HL-60/S4 (cell line): ENCODE measurements around the gene ZNF827.

Experiments used
- in situ Hi-C: fragments of 300-500 bp; cut with MboI; formaldehyde crosslinking; loops from 2 replicates; pipeline ENCODE4 v1.14.3; 2022; ENCODE audit warnings: low sequenced_read_pairs

Gene ZNF827

DNA sequence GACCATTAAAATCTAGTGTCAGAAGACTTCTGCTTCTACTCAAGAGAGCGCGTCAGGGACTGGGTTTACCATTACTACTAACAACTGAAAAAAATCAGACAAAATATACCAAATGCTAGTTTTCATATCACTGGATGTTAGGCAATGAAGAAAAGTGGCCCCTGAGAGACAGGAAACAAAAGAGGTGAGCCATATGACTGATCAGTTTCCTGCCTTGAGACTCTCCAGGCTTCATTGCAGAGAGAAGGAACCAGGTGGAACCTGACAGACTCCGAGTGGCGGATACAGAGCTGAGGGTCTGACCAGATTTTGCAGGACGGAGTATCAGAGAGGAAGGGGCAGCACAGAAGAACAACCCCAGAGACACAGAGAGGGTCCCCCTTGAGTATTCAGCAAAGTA lies 172.3 kb downstream of the ZNF827 start:
- in situ Hi-C loops: no loop called here

DNA sequence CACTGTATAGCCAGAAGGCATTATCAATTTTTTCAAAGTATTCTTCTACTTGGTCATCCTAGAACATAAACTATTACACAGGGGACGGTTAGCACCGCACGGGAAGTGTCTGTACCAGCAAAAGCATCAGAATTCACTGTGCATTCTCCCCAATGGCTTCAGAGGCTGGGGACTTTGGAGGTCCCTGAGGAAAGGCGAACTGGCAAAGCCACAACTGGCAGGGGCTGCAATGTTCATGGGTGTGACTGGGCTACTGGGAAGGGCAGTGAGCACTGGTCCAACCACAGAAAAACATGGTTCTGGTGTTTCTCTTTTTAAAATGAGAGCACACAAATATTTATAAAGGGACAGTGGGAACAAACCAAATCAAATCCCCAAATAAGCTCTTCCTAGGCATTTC lies 175.2 kb downstream of the ZNF827 start:
- in situ Hi-C loops: no loop called here

DNA sequence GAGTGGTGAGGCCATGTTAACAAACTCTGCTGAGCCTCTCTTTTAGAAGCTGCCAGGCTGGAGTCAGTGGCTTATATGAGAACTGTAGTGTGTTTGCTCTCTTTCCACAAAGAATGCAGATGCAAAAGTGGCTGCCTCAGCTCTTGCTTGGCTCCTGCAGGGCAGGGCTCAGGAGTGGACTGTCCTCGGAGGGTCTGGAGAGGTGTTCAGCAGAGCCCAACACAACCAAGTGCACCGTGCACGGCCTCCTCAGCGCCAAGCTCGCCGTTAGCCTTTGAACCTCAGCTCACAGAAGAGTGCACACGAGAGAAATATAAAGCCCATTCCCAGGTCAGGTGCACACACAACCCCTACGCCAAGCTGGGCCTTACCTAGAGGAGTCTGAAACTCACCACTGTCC lies 175.9 kb downstream of the ZNF827 start:
- in situ Hi-C loops: no loop called here

DNA sequence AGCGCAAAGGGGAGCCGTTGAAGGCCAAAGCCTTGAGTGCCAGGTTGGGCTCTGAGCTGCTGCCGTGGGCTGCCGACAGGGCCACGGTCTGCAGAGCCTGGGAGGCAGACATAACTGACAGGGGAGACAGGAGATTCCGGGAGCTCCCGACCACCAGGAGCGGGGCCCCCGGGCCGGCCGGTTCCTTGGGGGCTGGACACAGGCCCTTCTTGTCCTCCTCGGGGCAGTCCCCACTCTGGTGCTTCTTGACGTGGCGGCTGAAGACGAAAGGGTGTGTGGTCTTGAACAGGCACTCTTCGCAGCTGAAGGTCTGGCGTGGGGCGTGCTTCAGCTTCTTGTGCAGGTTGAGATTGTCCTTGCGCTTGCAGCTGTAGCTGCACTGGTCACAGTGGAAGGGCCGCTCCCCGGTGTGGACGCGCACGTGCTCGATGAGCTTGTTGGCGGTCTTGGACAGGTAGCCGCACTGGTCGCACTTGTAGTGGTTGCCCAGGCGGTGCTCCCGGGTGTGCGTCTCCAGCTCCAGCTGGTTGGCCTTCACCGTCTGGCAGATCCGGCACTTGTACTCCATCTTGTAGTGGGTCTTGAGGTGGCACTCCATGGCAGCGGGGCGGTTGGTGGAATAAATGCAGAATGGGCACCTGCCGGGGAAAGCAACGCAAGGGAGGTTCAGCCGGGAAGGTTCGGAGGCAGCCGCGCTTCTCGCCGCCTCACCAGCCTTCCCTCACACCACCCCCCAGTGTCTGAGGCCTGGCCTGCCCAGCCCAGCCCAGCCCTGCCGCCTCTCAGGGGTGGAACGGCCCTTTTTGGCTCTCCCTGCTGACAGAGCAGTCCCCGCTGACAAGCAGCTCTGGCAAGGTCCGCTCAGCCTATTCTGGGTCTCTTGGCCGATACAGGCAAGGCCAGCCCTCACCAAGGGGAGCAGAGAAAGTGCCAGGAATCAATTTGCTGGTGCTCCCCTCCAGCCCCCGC lies 177.4 kb downstream of the ZNF827 start:
- in situ Hi-C loops: no loop called here

DNA sequence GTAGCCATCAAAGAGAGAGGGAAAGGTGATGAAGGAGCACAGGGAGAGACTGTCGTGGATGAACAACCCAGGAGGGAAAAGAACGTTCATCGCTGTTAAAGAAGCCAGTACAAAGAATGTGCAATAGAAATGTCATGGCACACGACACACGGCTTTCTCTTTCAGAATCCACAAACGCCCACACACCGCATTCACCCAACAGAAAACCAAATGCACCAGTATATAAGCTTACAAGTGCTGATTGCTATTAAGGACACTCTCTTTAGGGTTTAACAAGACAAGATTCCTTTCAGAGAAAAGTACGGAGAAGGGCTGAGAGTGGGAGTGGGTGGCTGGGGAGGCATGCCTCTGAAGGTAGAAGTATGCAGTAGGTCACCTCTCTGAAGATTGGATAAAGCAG lies 178.4 kb downstream of the ZNF827 start:
- in situ Hi-C loops: no loop called here

DNA sequence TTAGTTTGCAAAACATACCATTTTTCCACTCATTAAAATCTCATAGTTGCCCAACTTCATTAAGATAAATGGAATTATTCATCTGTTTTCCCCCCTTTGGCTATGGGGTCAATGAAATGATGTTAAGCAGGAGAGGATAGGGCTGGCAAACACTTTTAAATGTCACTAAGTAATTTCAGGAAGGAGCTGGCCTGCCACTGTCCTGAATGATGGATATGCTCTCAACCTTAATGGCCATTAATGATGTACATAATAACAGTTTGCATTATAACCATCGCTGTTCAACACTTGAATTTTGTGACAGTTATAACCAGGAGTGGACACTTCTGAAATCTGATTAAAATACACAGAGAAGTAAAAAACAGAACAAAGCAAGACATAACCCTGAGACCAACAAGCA lies 181.4 kb downstream of the ZNF827 start:
- in situ Hi-C loops: no loop called here

DNA sequence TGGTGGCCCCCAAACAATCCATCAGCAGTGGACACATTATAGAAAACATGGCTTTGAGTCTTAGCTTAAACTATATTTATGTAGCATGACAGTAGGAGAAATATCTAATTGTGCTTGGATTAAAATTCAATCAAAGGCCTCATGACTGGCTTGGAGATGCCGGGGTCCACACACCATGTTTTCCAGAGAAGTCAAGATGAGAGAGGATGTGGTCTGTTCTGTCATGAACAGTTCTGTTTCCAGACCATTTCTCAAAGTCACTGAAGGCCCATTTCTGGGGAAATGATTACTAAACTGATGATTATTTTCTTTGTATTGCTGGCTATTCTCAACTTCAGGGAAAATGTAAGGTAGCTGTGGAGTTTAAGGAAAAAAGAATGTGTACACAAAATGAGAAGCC lies 182.4 kb downstream of the ZNF827 start:
- in situ Hi-C loops: no loop called here

DNA sequence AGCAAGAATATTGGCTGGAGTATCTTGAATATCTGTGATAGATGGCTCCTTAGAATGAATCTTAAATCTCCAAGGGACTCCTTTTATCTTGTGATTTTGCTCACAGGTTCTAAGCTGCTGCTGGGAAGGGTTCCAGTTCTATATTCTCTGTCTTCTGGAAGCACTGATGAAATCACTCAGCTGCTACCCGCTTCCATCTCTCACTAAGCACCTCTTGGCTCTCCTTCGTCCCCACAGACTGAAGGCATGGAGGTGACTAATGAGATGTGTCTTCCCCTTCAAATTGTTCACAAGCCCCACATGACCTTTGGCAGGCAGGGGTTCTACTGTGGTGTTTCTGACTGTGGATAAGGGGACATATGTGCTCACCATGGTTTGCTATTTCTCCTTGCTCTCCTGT lies 182.8 kb downstream of the ZNF827 start:
- in situ Hi-C loops: no loop called here

DNA sequence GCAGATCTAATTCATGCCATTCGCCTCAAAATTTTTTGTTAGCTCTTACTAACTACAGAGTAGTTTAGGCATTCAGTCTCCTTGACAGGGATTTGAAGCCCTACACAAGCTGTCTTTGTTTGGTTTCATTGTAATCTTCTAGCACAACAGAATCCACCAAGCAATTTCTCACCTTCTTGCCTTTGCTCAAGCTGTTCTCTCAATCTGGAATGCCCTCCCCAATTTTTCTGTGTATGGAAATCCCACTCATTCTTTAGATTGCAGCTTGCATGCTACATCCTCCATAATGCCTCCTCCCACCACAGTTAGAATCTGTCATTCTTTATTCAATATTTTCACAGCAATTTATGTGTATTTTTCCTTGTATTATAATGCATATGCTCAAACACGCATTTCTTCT lies 195.0 kb downstream of the ZNF827 start:
- in situ Hi-C loops: no loop called here

DNA sequence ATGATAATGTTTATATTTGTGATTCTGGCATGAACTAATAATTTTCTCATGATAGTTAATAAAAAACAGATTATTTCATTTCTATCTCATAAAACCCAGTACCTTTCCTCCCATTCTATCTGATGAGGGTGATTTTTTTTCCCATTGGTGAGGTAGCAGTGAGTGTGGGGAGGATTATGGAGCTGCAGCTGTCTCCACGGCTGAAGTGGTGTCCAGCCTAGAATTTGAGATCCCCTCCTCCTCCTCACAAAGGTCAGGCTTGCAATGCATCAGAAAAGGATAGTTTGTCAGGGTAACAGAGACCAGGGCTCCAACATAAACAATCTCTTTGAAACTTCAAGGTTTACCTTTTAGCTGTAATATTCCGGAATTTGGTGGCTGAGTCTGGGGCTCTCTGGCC lies 197.8 kb downstream of the ZNF827 start:
- in situ Hi-C loops: no loop called here

DNA sequence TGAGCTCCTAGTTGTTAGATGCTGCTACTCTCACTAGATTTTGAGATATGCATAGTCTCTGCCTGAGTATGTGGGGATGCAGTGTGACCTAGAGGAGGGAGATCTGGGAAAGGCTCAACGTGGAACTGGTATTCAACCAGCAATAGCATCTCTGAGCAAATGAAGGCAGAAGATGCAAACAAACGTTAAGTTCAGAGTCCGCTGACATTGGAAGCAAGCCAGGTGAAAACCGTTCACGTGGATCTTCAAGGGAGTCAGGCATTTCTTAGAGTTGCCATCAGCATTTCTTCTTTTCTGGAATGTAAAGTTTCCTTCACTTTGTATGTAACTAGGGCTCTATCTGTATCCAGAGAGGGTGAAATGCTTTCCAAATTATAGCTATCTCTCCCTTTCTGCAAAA lies 198.8 kb downstream of the ZNF827 start:
- in situ Hi-C loops: no loop called here

DNA sequence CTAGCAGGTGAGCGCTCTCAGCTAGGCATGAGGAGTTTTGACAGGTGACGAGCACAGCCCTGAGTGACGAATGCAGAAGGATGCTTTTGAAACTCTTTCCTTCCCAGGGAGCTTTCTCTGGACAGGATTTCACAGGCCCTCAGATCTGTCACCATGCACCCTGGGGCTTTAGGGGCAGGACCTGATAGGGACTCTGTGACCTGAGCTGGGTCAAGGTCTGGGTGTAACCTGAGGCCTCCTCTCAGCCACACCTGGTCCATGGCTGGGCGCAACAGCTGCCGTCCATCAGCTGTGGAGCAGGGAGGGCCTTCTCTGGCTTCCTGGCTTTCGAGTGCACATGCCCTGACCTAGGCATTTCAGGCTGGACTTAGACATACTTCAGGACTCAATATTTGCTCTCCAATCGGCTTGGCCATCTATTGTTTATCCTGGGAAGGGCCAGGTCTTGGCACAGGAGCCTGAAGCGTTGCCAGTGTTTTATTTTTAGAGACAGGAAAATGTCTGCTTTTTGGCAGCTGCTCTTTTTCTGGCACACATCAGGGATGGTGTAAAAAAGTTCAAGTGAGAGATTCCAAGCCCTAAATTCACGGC lies 202.3 kb downstream of the ZNF827 start:
- in situ Hi-C loops: no loop called here

DNA sequence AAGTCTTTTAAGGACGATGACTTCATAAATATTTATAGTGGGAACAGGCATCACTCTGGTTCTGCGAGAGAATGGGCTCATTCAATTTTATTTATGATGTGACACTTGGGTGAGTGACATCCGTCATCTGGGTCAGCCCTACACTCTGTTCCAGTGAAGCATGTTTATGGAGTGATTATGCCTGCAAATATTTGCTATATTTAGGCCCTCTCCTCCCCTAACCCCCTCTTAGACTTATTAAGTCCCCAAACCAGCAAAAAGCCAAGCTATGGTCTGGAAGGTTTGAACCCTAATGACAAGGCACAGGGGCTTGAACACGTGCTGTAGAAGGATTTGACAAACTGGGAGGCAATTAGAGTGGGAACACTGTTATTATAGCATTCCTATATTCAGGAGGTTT lies 202.8 kb downstream of the ZNF827 start:
- in situ Hi-C loops: no loop called here

DNA sequence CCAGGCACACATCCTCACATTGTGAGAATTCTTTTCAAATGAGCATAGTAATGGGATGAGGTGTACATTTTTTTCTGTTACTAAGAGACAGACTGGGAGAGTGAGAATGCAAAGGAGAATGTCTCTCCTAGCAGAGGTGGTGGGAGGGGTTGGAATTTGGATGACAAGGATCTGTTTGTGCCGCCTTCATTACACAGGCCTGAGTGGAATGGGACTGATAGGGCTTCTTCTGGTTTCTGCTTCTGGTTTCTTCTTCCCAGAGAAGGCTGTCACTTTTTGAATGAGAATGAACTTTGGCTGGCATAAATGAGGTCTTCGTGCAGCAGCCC lies 203.3 kb downstream of the ZNF827 start:
- in situ Hi-C loops: no loop called here

DNA sequence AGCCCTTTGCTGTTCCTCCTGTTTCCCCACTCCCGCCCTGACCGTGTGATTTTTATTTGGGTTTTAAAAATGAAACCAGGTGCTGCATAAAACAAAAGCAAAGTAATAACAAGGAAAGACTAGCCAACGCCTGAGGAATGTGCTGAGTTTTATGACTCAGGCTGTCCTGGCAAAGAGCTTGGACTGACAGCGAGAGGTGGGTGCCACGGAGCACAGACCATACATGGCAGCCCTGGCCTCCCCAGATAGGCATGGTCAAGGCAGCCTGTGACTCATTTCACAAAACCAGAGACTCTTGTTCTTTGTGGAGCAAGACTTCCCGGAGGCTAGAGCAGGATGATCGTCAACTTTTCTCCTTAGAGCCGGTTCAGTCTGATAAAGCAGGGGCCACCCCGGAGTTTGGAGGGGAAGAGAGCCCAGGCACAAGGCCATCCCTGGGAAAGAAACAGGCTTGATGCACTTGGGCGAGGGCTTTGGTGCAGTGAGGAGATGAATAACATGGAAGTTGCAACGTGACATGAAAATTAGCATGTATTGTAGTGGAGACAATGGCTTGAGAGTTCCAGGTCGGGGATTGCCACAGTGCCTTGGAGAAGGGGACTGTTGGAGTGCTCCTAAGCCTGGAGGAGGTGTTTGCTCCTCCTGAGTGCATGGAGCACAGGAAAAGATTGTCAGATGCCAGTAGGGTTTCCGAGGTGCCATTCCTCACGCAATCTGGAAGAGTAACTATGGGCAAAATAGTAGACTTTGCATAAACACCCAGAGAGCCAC lies 203.9 kb downstream of the ZNF827 start:
- in situ Hi-C loops: no loop called here

DNA sequence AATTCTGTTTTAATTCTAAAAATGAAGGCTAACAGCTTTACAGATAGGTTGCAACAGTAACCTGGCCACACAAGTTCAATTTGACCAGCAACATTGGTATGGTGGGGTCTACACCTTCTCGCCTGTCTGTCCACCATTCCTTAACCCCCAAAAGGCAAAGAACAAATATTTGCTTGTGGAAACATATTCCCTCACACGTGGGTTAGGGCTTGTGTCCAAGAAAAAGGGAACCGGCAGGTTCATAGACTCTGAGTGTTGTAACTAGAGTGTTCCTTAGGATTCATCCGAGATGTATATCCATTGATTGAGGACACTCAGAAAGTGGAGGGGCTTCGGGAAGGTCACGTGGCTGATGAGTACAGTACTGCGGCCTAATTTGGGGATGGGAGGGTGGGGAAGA lies 204.6 kb downstream of the ZNF827 start:
- in situ Hi-C loops: no loop called here

DNA sequence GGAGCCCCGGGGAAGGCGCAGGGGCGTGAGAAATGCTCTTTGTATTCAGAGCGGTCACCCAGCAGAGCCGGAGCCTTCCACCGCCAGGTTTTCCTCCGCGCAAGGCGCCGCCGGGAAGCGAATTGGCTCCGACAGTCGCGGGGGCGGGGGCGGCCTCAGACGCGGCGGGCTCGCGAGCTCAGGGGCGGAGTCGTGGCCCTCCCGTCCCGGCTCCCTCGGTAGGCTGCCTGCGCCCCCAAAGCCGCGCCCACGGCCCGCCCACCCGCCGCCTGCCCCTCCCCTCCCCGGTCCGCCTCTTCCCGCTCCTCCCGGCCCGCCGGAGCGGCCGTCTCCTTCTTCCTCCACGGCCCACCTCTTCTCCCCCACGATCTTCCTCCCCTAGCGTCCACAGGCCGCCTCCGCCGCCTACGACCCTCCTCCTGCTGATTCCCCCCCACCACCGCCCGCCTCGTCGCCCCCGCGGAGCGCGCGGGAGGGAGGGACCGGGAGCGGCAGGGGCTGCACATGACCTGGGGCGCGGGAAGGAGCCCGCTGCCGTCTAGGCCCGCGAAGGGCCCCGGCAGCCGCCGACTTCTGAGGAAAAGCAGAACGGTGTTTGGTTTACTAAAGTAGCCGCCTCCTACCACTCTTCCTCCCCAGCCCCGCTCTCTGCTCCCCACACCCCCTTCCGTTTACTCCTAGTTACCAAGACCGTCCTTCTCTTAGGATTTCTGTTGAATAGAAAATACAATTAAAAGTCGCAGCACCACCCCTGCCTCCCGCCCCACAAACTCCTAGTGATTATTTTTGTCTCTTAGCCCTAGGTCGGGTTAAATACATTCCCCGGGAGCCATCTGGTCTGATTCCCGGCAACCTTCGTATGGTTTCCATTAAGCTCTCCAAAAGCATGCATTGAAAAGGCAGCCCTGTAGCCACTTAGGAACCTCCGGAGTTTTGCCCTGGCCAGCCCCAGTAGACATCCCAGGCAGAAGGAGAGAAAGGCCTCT lies 205.4 kb downstream of the ZNF827 start:
- in situ Hi-C loops: no loop called here

DNA sequence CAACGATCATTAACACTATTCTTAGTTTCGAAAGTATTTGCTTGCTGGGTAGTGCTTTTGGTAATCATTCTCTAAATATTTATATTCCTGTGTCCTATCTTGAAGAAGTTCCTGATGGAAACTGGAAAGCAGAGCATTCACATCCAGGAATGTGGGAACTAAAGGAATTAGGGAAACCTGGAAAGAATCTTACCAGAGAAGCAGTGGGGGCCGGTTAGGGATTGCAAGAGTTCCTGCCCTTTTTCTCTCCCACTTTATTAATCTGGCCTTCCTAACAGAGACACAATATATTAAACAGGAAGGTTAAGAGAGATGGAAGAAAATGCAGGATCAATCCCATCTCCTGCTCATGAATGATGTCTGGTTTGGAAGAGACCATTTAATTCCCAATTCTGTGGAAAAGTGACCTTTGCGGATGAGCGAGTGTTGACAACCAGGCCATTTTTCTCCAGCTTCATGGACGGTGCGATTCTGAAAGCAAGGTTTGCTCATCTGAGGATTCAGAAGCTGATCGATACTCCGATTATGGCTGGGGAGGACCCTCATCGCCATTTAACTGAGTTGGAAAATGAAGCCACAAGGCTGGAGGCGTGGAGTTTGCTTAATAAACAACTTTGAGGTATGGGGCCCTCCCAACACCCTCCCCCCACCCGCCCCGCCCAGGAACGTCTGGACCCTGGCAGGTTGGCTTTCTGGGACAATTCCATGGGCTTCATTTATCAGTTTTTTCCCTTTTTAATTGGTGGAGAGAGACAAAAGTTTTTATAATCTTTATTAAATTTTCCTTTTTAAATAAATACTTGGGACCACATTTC lies 206.4 kb downstream of the ZNF827 start:
- in situ Hi-C loops: no loop called here

DNA sequence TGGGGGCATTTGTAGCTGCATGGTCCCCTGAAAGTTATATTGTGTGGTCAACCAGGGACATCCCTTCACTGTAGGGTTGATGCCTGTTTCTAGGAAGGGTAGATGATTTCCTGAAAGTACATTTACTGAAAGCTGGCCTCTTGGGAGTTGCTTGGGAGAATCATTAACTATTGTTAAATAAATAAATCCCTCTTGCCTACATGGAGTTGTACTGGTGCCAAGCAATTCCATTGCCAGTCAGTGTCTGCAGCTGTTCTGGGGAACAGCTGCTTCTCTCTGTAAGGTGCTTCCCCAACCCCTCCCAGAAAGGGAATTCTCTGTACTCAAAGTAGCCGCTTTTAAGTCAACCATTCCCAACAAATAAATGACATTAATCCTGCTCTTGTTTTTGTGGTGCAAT lies 207.6 kb downstream of the ZNF827 start:
- in situ Hi-C loops: no loop called here

DNA sequence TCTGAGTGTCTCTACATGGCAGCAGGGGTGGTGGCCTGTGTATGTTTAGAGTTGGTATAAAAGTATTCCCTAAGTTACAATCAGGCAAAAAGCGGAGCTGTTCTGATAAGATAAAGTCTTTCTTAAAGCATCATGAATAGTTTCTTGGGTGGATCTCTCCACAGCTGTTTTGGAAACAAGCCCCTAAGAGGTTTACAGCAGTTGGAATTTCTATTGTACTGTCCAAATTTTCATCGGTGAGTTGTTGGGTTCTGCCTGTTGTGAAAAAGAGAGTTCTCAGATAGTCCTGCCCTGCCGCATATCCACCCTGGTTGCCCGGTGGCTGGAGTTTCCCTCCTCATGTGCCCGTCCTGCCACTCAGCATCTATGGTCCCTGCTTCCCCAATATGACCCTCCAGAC lies 208.6 kb downstream of the ZNF827 start:
- in situ Hi-C loops: no loop called here
